Stimulated activated CD4-positive, alpha-beta T cell treated with anti-CD3 and anti-CD28 coated beads, Interleukin-4, amount 100 ng/mL, for 1 hour (primary cell): ENCODE results near the gene DCC.

Source experiments
- DNase-seq: peaks from one replicate; pipeline ENCODE4 v3.0.0-alpha.2; 2020

Gene DCC

GRCh38 chr18:52431683-52432082 lies 91.7 kb downstream of the DCC start:
- no peak for DNase-seq

DNA sequence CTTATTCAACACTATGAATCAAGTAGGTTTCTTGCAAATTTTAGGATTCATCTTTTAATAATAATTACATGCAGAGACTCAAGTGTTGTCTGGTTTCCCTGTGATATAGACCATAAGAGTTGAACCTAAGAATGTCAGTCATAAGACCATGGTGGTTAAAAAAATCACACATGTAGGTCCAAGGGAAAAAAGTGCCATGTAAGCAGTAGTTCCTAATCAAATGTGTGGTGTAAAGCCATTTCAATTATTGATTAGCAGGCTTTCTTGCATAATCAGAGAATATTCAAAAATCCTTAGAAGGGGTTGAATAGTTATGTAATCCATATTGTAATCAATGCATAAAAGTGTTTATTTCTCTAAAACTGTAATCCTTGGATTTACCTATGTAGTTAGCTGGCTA lies 93.8 kb downstream of the DCC start:
- DNase-seq = no peak

- no peak for DNase-seq
These were observed 95.3 kb downstream of the DCC start for GRCh38 chr18:52435301-52435700.

- no peak for DNase-seq
These were observed 97.2 kb downstream of the DCC start for GRCh38 chr18:52437161-52437560.

GRCh38 chr18:52439457-52439856 lies 99.5 kb downstream of the DCC start:
- no peak for DNase-seq

- DNase-seq = no peak
These were observed 101.8 kb downstream of the DCC start for GRCh38 chr18:52441794-52442193.

GRCh38 chr18:52442686-52443085 lies 102.7 kb downstream of the DCC start:
- no peak for DNase-seq

GRCh38 chr18:52451256-52451655 lies 111.3 kb downstream of the DCC start:
- no peak for DNase-seq

DNA sequence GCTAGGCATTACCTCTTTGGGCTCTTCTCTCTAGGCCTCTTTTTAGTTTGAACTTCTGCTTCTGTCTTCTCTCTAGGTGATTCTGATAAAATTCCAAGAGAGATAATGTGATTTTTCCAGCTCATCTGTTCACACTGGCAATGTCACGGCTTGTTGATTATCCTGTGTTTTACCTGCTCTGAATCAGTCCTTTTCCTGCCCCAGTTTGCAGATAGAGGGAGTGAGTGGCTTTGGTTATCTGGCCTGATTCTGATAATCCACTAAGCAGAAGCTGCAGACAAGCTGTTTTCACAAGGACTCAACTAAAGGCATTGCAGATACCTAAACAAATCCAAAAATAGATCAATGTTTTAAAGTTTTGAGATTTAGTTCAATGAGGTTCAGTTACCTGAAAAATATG lies 111.9 kb downstream of the DCC start:
- no peak for DNase-seq

DNA sequence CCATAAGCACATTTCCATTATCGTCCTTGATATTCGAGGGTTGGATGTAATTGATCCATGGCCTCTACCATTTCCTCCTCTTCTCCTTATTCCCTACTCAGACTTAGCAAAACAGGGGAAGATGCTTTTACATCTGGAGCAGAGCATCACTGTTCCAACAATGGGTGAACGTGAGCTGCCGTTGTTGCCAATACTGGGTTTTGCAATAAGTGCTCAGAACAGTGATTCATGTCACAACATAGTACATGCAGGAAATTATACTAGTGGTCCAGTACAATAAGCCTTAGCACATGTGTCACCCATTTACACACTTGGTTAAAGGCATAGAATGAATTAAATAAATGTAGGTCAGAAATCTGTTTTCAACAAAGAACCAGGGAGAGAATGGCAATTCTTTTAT lies 112.4 kb downstream of the DCC start:
- DNase-seq = no peak

DNA sequence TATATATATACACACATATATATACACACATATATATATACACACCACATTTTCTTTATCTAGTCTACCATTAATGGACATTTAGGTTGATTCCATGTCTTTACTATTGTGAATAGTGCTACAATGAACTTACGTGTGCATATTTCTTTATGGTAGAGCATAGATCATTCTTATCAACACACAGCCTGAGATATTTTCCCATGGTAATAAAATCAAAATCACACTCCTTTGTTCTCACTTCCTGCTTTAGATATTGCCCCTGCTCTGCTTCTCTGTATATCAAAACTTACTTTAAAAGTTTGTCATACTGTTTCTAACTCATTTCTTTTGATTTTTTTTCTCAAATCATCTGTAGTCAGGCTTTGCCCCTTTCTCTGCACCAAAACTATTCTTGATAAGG lies 119.9 kb downstream of the DCC start:
- no peak for DNase-seq

GRCh38 chr18:52462853-52463252 lies 122.9 kb downstream of the DCC start:
- DNase-seq = no peak

DNA sequence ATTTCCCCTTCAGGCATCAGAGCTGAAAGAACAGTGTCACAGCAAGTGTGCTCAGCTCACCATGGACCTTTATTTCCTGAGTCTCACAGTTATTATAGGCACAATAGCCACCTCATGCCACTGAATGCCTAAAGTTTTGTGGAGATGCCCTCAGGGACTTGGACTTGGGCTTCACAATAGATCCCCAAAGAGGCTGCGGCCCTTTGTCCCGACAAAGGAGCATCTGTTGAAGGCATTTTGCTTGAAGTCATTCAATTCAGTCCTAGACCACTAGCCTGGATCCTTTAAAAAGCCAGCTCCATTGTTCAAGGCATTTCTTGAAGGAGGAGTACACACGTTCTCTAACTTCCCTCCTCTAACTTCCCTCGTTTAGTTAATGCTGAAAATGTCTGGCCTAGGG lies 125.4 kb downstream of the DCC start:
- DNase-seq = no peak

DNA sequence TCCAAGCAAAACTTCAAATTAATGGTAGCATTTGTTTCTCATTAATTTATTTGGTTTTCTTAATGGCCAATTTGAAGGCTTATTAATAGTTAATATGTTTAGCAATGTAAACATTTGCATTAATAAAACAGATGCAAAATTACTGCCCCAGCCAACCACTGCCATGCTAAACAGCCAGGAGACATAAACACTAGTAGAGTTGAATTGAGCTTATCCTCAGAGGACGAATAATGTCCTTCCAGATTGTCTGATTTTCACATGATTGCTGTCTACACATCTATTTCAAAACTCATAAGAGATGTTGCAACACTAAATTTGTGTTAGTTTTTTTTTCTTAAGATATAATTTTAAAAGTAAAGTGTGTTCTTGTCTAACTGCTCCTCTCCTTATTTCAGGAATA lies 128.5 kb downstream of the DCC start:
- no peak for DNase-seq

GRCh38 chr18:52475325-52475724 lies 135.3 kb downstream of the DCC start:
- DNase-seq = no peak

GRCh38 chr18:52481116-52481515 lies 141.1 kb downstream of the DCC start:
- no peak for DNase-seq

DNA sequence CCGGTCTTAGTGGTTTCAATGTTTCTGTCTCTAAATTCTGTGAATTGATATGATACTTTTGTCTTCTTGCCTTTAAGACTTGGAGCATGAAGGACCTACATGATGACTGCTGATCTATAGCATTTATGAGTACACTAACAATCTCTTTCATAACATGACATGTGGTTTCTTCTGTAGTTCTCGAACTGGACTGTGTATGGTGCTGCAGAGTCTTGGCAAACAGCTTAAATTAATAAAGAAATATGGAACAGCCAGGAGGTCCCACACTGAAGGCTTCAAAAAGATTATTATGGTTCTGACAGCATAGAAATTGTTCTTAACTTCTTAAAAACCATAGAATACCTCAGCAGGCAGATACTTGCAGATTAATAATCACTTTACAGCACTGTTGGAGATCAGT lies 145.0 kb downstream of the DCC start:
- DNase-seq = no peak

DNA sequence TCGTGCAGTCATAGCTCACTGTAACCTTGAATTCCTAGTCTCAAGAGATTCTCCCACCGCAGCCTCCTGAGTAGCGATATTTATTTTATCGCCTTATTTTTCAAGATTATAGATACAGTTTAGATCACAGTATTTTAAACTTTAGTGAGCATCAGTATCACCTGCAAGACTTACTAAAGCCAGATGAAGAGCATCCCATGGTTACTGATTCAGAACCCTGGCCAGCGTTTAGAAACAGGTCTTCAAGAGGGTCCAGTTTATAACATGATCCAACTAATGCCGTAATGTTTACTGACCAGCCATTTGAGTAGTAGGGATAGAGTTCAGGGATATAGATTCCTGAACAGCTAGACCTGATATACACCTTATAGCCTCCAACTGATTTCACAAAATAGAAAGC lies 146.1 kb downstream of the DCC start:
- DNase-seq = no peak

DNA sequence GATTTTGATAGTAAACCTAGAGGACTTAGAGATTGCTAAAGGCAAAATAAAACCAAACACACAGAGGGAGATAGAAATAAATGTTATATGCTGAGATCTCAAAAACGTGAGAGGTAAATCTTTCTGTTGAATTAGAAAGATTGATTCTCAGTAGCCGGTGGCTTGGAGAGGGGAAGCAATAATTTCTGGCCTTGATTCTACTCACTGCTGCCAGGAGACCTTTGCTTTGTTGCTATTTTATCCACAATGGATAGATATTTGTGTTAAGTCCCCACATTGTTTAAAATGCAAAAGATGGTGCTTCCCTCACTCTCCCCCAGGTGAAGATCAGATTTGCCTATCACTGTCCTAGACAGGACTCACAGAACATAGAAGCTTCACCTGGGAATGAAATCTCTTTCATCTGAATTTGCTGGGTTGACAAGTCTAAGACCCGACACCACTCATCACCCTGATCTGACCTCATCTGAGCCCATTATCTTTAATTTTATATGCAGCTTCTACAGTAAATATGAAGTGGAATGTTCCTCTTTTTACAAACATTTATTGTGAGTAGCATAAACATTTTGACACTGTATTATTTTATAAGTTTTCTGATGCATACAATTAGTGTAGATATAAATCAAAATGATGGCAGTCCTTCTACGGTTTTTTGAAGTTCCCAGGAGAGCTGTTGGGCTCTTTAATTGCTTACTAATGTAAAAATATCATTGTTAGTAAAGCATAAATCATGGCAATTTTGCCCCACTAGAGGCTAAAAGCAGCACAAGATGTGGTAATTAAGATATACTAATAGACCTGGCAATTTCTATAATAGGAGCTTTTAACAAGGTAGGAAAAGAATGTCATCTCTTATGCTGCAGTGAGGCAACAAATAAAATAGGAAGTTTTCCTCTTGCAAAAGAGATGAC lies 149.7 kb downstream of the DCC start:
- DNase-seq = no peak

DNA sequence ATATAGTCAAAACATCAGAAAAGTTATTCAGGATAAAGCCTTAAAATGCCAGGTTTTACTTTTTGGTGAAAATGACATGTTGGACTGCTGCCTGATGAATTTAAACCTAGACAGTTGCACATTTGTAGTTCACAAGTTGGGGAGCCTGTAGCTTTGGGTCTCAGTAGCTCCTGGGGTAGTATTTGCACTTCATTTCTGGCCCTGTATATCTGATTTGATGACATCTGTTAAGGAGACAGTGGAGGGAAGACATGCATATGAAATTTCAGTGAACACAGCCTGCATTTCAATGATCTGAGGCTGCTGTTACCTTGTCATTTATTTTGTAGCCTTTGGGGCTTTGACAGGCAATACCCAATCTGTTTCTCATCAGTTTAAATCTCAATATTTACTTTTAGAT lies 156.4 kb downstream of the DCC start:
- no peak for DNase-seq

DNA sequence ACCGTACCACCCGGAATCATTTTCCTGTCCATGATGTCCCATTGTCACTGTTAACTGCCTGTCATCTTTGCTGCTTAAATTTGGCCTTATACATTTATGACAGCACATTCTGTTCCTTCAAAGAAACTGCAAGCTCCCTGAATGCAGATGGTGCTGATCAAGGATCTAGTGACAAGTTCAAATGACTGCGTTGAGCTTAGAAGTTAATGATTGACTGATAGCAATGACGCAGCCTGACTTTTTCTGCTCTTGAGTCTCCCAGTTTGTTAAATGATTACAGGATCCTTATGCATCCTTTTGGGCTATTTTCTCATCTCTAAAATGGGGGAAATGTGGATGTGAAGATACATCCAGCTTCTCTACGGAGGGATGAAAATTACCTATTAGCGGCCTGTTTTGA lies 159.0 kb downstream of the DCC start:
- DNase-seq = no peak

DNA sequence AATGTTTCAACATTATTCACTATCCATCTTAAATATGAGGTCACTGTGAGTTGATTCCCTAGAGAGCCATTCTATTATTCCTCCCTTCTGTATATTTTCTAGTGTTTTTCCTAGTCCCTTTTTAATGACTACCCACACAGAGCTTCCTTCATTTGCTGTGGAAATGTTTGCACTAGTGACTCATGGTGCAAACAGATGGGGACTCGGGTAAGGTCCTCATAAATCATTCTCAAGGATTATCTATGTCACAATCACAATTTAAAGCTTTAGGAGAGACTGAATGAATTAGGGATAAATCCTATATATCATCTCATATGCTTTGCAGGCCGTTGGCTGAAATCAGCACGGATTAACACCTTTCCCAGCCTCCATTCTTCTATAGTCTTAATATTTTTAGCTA lies 159.6 kb downstream of the DCC start:
- no peak for DNase-seq

DNA sequence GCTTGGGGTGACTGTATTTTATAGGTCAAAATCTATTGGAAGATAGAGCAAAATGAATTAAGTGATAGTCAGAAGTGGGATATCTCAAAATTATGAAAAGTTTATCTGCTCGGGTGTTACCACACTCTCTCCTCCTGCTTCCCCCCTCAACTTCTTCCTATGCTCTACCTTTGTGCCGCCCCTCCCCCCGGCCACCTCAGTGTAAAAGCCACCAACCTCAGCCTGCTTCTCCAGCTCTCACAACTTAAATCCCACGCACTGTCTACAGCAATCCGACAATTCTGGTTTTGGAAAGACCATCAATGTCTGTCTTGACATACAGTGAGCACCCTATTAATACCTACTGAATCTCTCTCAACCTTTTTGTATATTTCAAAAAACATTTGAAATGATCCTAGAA lies 164.6 kb downstream of the DCC start:
- DNase-seq = no peak

GRCh38 chr18:52510139-52510538 lies 170.1 kb downstream of the DCC start:
- DNase-seq = no peak

- no peak for DNase-seq
These were observed 178.1 kb downstream of the DCC start for GRCh38 chr18:52518086-52518485.
